ENCODE results near the gene ASTL.
"Not testable (repeated sequence)": the region's sequence is repeated elsewhere in the genome, so short reads cannot be mapped to it uniquely, and the experiment has no call there.

Gene ASTL

GRCh38 chr2:96161898-96162297, 23.6 kb upstream of the ASTL start:
- TF ChIP-seq, protein P1, sequence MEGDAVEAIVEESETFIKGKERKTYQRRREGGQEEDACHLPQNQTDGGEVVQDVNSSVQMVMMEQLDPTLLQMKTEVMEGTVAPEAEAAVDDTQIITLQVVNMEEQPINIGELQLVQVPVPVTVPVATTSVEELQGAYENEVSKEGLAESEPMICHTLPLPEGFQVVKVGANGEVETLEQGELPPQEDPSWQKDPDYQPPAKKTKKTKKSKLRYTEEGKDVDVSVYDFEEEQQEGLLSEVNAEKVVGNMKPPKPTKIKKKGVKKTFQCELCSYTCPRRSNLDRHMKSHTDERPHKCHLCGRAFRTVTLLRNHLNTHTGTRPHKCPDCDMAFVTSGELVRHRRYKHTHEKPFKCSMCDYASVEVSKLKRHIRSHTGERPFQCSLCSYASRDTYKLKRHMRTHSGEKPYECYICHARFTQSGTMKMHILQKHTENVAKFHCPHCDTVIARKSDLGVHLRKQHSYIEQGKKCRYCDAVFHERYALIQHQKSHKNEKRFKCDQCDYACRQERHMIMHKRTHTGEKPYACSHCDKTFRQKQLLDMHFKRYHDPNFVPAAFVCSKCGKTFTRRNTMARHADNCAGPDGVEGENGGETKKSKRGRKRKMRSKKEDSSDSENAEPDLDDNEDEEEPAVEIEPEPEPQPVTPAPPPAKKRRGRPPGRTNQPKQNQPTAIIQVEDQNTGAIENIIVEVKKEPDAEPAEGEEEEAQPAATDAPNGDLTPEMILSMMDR (conservative IDR thresholded peaks at IDR 0.05; ENCODE audit: control insufficient read depth, insufficient read depth, low read depth, low read length): no peak
- no peak overlapping the region for H3K4me3 ChIP-seq (ENCODE audit: control insufficient read depth, low read depth, low read length)
- no peak for DNase-seq (ENCODE audit: low read depth)

GRCh38 chr2:96160366-96160765, 22.1 kb upstream of the ASTL start:
- DNase-seq (ENCODE audit: low read depth): not testable (repeated sequence)

GRCh38 chr2:96159084-96159830, 21.0 kb upstream of the ASTL start:
- TF ChIP-seq, protein P1 (conservative IDR thresholded peaks at IDR 0.05; ENCODE audit: control insufficient read depth, insufficient read depth, low read depth, low read length): no peak
- H3K4me3 ChIP-seq (ENCODE audit: control insufficient read depth, low read depth, low read length): no peak overlapping the region
- DNase-seq (ENCODE audit: low read depth): no peak

More at GRCh38 chr2:96160366-96160765, 22.1 kb upstream of the ASTL start:
- H3K4me3 ChIP-seq (ENCODE audit: control insufficient read depth, low read depth, low read length): not testable (repeated sequence)

DNA sequence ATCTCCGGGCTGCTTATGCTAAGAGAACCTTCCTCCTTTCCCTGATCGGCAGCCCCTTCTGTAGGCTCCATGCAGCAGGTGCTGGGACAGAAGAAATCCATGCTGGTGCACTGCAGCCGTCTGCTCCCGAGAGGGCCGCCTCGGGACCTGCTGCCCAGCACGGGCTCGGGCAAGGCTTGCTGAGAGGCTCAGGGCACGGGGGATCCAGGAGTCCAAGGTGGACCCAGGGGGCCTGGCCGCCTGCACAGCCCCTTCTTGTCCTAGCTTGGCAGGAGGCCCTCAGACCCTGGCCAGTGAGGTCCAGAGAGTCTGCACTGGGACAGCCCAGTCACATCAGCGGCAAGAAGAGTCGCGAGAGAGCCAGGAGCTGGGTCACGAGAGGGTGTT, 20.2 kb upstream of the ASTL start:
- DNase-seq (ENCODE audit: low read depth): no peak
- H3K4me3 ChIP-seq (ENCODE audit: control insufficient read depth, low read depth, low read length): no peak overlapping the region
- TF ChIP-seq, protein P1 (conservative IDR thresholded peaks at IDR 0.05; ENCODE audit: control insufficient read depth, insufficient read depth, low read depth, low read length): no peak

GRCh38 chr2:96157649-96158553, 19.6 kb upstream of the ASTL start:
- TF ChIP-seq, protein P1 (conservative IDR thresholded peaks at IDR 0.05; ENCODE audit: control insufficient read depth, insufficient read depth, low read depth, low read length): no peak
- no peak overlapping the region for H3K4me3 ChIP-seq (ENCODE audit: control insufficient read depth, low read depth, low read length)
- no peak for DNase-seq (ENCODE audit: low read depth)

DNA sequence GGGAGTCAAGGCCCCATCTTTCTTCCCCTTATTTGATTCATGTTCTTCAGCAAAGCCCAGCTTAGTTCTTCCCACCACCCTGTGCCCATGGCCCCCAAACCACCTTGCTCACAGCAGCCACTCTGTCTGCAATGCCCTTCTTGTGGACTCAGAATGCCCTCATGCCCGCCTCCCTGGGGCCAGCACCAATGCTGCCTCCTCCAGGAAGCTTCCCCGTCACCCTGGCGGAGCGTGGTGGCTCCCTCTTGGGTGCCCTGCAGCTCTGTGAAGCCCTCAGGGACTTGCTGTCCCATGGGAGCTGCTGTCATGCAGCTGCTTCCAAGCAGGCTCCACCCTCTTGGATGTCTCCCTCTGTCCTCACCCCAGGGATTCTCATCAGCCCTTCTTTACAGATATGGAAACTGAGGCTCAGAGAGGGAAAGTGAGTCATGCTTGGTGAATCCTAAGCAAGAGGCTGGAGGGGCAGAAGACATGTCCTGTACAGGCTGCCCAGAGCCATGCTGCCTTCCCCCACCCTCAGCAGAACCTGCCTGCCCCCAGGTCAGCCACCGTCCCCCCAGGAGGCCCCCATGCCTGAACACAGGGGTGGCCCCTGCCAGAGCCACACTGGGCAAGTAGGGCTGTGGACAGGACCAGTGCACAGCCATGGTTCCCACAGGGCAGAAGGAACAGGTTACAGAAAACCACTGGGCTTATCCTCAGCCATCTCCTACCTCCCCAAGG, 18.8 kb upstream of the ASTL start:
- H3K4me3 ChIP-seq (ENCODE audit: control insufficient read depth, low read depth, low read length): no peak overlapping the region
- TF ChIP-seq, protein P1 (conservative IDR thresholded peaks at IDR 0.05; ENCODE audit: control insufficient read depth, insufficient read depth, low read depth, low read length): no peak
- no peak for DNase-seq (ENCODE audit: low read depth)
